Endothelial cell of umbilical vein (primary cell): ENCODE data around the gene RPL38. TPM values are rescaled to one million over a fixed set of nuclear protein-coding genes. Genes with fewer than 3 reads are reported as not detected.

Experiments
- BruUV-seq: library from RNA; stranded (reverse); fragments of 400-500 nt; replicated peaks from 2 replicates; lab custom pipeline; 2021; lab: Mats Ljungman, UMichigan
- CTCF ChIA-PET: fragments of 300-600, 350-600 bp; sonication (Branson Sonifier 250); formaldehyde crosslinking; loops from one replicate; lab custom pipeline; 2021; ENCODE audit warnings: antibody characterized with exemption, inconsistent platforms; lab: Charles Lee
- POLR2A ChIA-PET: fragments of 300-600, 350-600 bp; sonication (Branson Sonifier 250); formaldehyde crosslinking; loops from one replicate; lab custom pipeline; 2021; ENCODE audit warnings: antibody characterized with exemption, inconsistent platforms; lab: Charles Lee
- DNase-seq: peaks from one replicate; pipeline ENCODE4 v3.0.0-alpha.2; 2011; ENCODE audit warnings: low read depth, low spot score
- FAIRE-seq: peaks from 2 replicates; lab custom pipeline; 2011; peaks lifted over from hg19 to GRCh38; lab: Jason Lieb, UNC
- H2AFZ ChIP-seq: 2 replicates; pipeline ENCODE4 v1.6.0; 2012; ENCODE audit warnings: low read depth, low read length, control low read depth, inconsistent platforms
- H3K27ac ChIP-seq: 2 replicates; pipeline ENCODE4 v1.5.1; 2011; ENCODE audit warnings: low read depth, mild to moderate bottlenecking, control low read depth, low read length, moderate library complexity; ENCODE audit not compliant: insufficient read depth
- H3K27me3 ChIP-seq, 2 experiments: 2 replicates each; pipeline versions ENCODE4 v1.6.0 to v1.6.1; 2011; ENCODE audit warnings: low read length in 2 of 2, mixed read lengths in 1 of 2; ENCODE audit not compliant: control insufficient read depth in 2 of 2, insufficient read depth in 2 of 2
- H3K36me3 ChIP-seq, 2 experiments: 2 replicates in 1 of 2; 3 replicates in 1 of 2; pipeline ENCODE4 v1.5.1; 2011; ENCODE audit warnings: low read length in 2 of 2, mild to moderate bottlenecking in 1 of 2, moderate library complexity in 1 of 2; ENCODE audit not compliant: control insufficient read depth in 2 of 2, insufficient read depth in 2 of 2; ENCODE audit errors: extremely low read depth in 1 of 2
- H3K4me1 ChIP-seq: 3 replicates; pipeline ENCODE4 v1.5.1; 2011; ENCODE audit warnings: mild to moderate bottlenecking, low read length; ENCODE audit not compliant: control insufficient read depth, insufficient read depth; ENCODE audit errors: extremely low read depth
- H3K4me2 ChIP-seq: 2 replicates; pipeline ENCODE4 v1.6.1; 2011; ENCODE audit warnings: low read length, control low read depth, mixed read lengths; ENCODE audit not compliant: insufficient read depth
- H3K4me3 ChIP-seq, 3 experiments: fragments of 200-600 bp in 1 of 3; sonication (generic), shearing (Covaris generic) in 1 of 3; replicated peaks in 1 of 3; 2 replicates each; pipeline ENCODE4 v1.5.1; 2011 to 2016; ENCODE audit warnings: control low read depth in 3 of 3, low read length in 3 of 3, mild to moderate bottlenecking in 2 of 3, inconsistent platforms in 1 of 3, low read depth in 1 of 3, moderate library complexity in 1 of 3; ENCODE audit not compliant: insufficient read depth in 1 of 3
- H3K79me2 ChIP-seq: 2 replicates; pipeline ENCODE4 v1.6.0; 2012; ENCODE audit warnings: low read length, inconsistent platforms; ENCODE audit not compliant: control insufficient read depth, insufficient read depth
- H3K9ac ChIP-seq: replicated peaks from 2 replicates; pipeline ENCODE3; 2011; ENCODE audit warnings: low read length, control low read depth; ENCODE audit not compliant: insufficient read depth; ENCODE audit errors: extremely low read depth
- H3K9me1 ChIP-seq: replicated peaks from 3 replicates; pipeline ENCODE4 v1.6.0; 2011; ENCODE audit warnings: mild to moderate bottlenecking, low read length; ENCODE audit not compliant: control insufficient read depth, insufficient read depth; ENCODE audit errors: extremely low read depth
- H3K9me3 ChIP-seq: replicated peaks from 2 replicates; pipeline ENCODE4 v1.5.1; 2012; ENCODE audit warnings: low read length, inconsistent platforms; ENCODE audit not compliant: control insufficient read depth, insufficient read depth
- H4K20me1 ChIP-seq: replicated peaks from 2 replicates; pipeline ENCODE3; 2011; ENCODE audit warnings: mild to moderate bottlenecking, low read length; ENCODE audit not compliant: control insufficient read depth, insufficient read depth; ENCODE audit errors: extremely low read depth
- EZH2 ChIP-seq: IDR thresholded peaks from 2 replicates; pipeline ENCODE4 v1.6.1; 2012; ENCODE audit warnings: borderline replicate concordance, low read depth, mild to moderate bottlenecking, moderate library complexity, low read length, inconsistent platforms; ENCODE audit not compliant: severe bottlenecking
- FOS ChIP-seq: IDR thresholded peaks from 2 replicates; pipeline ENCODE4 v1.6.1; 2011; ENCODE audit warnings: mild to moderate bottlenecking, low read length, moderate library complexity, borderline replicate concordance; ENCODE audit not compliant: insufficient read depth
- GATA2 ChIP-seq: IDR thresholded peaks from 2 replicates; pipeline ENCODE4 v1.7.0; 2011; ENCODE audit warnings: low read depth, mild to moderate bottlenecking, moderate library complexity, mixed read lengths, low read length; ENCODE audit not compliant: insufficient read length, insufficient read depth
- JUN ChIP-seq: IDR thresholded peaks from 2 replicates; pipeline ENCODE4 v1.6.1; 2011; ENCODE audit warnings: borderline replicate concordance, low read depth; ENCODE audit not compliant: insufficient read length, insufficient read depth
- MYC ChIP-seq: IDR thresholded peaks from one replicate; pipeline ENCODE4 v1.6.1; 2011; ENCODE audit warnings: mild to moderate bottlenecking, low read depth, low read length
- POLR2A ChIP-seq: IDR thresholded peaks from 2 replicates; pipeline ENCODE4 v1.6.1; 2012; ENCODE audit warnings: low read depth, mild to moderate bottlenecking, control low read depth, low read length
- POLR2AphosphoS5 ChIP-seq: IDR thresholded peaks from 2 replicates; pipeline ENCODE4 v1.6.1; 2012; ENCODE audit warnings: low read depth, mild to moderate bottlenecking, control low read depth, low read length, moderate library complexity; ENCODE audit not compliant: insufficient read depth
- dilution Hi-C: fragments of 300-500 bp; cut with MboI; formaldehyde crosslinking; loops from one replicate; pipeline ENCODE4 v1.15.0; 2019; ENCODE audit warnings: low sequenced_read_pairs; ENCODE audit not compliant: extremely low pct_ligation_motif_present
- intact Hi-C: fragments of 100-400 bp; cut with micrococcal nuclease; formaldehyde crosslinking; loops from one replicate; pipeline ENCODE4 v1.10.0; 2022
- polyA plus RNA-seq, 4 experiments: library from polyadenylated mRNA; depleted of rRNA in 3 of 4; stranded (reverse) in 3 of 4; unstranded in 1 of 4; fragments of >200 nt; gene quantifications; 2 replicates each; pipeline versions ENCODE4 v1.2.1 to v1.2.3, GENCODE V29; 2011 to 2012; ENCODE audit warnings: missing spikeins in 1 of 4
- total RNA-seq: library from RNA; stranded (reverse); gene quantifications from 2 replicates; pipeline ENCODE4 v1.2.3, GENCODE V29; 2021
- TF ChIP-seq, protein P1 (sequence below), 2 donors: IDR thresholded peaks; 1 replicate in 1 of 2; 2 replicates in 1 of 2; pipeline ENCODE4 v1.5.1; 2011; ENCODE audit warnings: low read length in 2 of 2, mild to moderate bottlenecking in 2 of 2, moderate library complexity in 2 of 2, control low read depth in 1 of 2, inconsistent platforms in 1 of 2, low read depth in 1 of 2; ENCODE audit not compliant: insufficient read depth in 1 of 2; ENCODE audit errors: extremely low read depth in 1 of 2
- TF ChIP-seq, protein P2 (sequence below): IDR thresholded peaks from 2 replicates; pipeline ENCODE4 v1.6.1; 2011; ENCODE audit not compliant: insufficient read depth, insufficient read length

RPL38 gene
- total and polyA plus RNA-seq, 2 donors (not counting 3 experiments of a cell fraction or from before 2014, with no cell fraction given): 256 to 1,006 TPM

DNA sequence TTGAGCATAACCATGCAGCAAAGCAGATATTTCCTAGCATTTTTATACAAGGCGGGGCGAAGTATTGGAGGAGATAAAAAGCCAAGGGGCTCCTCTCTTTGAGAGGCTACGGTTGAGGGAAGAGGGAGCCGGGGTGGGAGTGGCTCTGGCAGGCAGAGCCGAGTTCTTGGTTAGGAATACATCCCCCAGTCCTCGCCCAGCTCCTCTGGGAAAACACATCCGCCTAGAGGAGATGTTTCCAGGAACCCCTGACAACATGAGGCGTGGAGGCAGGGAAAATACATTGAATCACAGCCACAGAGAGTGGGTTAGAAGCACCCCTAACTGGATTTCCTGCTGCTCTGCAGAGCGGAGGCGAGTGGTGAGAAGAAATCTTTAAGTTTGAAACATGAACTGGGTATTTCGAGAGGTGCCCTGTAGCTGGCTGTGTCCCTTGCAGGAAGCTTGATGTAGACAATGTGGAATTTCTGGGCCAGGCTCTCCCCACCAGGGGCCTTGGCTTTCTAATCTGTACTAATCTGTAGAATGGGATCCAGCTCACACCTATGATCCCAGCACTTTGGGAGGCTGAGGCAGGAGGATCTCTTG lies 37.2 kb downstream of the RPL38 start:
- Histone ChIP-seq H2AFZ (no peak overlapping the region), H3K4me2 (no peak overlapping the region), H3K27me3 (no peaks in the 10 kb centered on the region), H3K36me3 (no peaks in the 10 kb centered on the region), H3K9me3 (no peaks in the 10 kb centered on the region), H3K4me1 (no peaks in the 10 kb centered on the region), H3K9me1 (no peaks in the 10 kb centered on the region), H4K20me1 (no peaks in the 10 kb centered on the region), H3K79me2 (no peaks in the 10 kb centered on the region), H3K27ac (no peak overlapping the region), H3K4me3 (no peak overlapping the region), H3K9ac (no peak overlapping the region)
- no peak for DNase-seq
- TF ChIP-seq MYC (no peak), POLR2A (no peak), FOS (no peak), GATA2 (no peak), POLR2AphosphoS5 (no peak), JUN (no peak), EZH2 (no peak)
- TF ChIP-seq, protein P1, sequence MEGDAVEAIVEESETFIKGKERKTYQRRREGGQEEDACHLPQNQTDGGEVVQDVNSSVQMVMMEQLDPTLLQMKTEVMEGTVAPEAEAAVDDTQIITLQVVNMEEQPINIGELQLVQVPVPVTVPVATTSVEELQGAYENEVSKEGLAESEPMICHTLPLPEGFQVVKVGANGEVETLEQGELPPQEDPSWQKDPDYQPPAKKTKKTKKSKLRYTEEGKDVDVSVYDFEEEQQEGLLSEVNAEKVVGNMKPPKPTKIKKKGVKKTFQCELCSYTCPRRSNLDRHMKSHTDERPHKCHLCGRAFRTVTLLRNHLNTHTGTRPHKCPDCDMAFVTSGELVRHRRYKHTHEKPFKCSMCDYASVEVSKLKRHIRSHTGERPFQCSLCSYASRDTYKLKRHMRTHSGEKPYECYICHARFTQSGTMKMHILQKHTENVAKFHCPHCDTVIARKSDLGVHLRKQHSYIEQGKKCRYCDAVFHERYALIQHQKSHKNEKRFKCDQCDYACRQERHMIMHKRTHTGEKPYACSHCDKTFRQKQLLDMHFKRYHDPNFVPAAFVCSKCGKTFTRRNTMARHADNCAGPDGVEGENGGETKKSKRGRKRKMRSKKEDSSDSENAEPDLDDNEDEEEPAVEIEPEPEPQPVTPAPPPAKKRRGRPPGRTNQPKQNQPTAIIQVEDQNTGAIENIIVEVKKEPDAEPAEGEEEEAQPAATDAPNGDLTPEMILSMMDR (IDR thresholded peaks at IDR 0.05; ENCODE audit: extremely low read depth in 1 of 2, insufficient read depth in 1 of 2, low read depth in 1 of 2, low read length in 2 of 2): no peak
- TF ChIP-seq, protein P2, sequence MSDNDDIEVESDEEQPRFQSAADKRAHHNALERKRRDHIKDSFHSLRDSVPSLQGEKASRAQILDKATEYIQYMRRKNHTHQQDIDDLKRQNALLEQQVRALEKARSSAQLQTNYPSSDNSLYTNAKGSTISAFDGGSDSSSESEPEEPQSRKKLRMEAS: no peak
- BruUV-seq: no TSS peak
- intact Hi-C loops (no loop called here), dilution Hi-C loops (no loop called here)
- ChIA-PET CTCF (no interaction called here), POLR2A (no interaction called here)
- no peak for FAIRE-seq
